ENCODE data around the gene VAMP3.

The VAMP3 gene

GRCh38 chr1:7770997-7771822 is at the start of gene VAMP3:
Gene VAMP3, plus strand, starts transcription at chr1:7771296. Its CDS starts 88 bp downstream, at chr1:7771384.
- in situ Hi-C loops (cut with HindIII; ENCODE audit: low pct_ligation_motif_present, low sequenced_read_pairs): no loop called here
- Histone ChIP-seq H3K27me3 (replicated peaks) (no peaks in the 10 kb centered on the region), H3K27ac (peak within 1 kb of the TSS; percentile 82), H3K4me3 (ENCODE audit: low read depth, low read length) (peak within 1 kb of the TSS; percentile 86), H3K36me3 (replicated peaks) (peaks cover 2% of the 10 kb centered on the region)
- peak; percentile 75 for DNase-seq
- TF ChIP-seq CTCF (IDR thresholded peaks at IDR 0.05; ENCODE audit: low read depth, low read length, missing control alignments): no peak

GRCh38 chr1:7721940-7722669 is 49.0 kb upstream of the VAMP3 start:
- in situ Hi-C loops (cut with HindIII; ENCODE audit: low pct_ligation_motif_present, low sequenced_read_pairs): no loop called here
- Histone ChIP-seq H3K36me3 (replicated peaks) (no peaks in the 10 kb centered on the region), H3K27ac (no peak overlapping the region), H3K4me3 (ENCODE audit: low read depth, low read length) (no peak overlapping the region), H3K27me3 (replicated peaks) (no peaks in the 10 kb centered on the region)
- no peak for TF ChIP-seq CTCF (IDR thresholded peaks at IDR 0.05; ENCODE audit: low read depth, low read length, missing control alignments)
- DNase-seq: no peak

- DNase-seq: no peak
- Histone ChIP-seq H3K36me3 (replicated peaks) (no peaks in the 10 kb centered on the region), H3K4me3 (ENCODE audit: low read depth, low read length) (no peak overlapping the region), H3K27ac (no peak overlapping the region), H3K27me3 (replicated peaks) (no peaks in the 10 kb centered on the region)
- TF ChIP-seq CTCF (IDR thresholded peaks at IDR 0.05; ENCODE audit: low read depth, low read length, missing control alignments): no peak
- in situ Hi-C loops (cut with HindIII; ENCODE audit: low pct_ligation_motif_present, low sequenced_read_pairs): no loop called here
Observed at GRCh38 chr1:7722670-7723012, 48.5 kb upstream of the VAMP3 start.

- no peak for DNase-seq
- Histone ChIP-seq H3K36me3 (replicated peaks) (no peaks in the 10 kb centered on the region), H3K27ac (no peak overlapping the region), H3K4me3 (ENCODE audit: low read depth, low read length) (no peak overlapping the region), H3K27me3 (replicated peaks) (no peaks in the 10 kb centered on the region)
- TF ChIP-seq CTCF (IDR thresholded peaks at IDR 0.05; ENCODE audit: low read depth, low read length, missing control alignments): no peak
- in situ Hi-C loops (cut with HindIII; ENCODE audit: low pct_ligation_motif_present, low sequenced_read_pairs): no loop called here
Observed at GRCh38 chr1:7726623-7727022, 44.5 kb upstream of the VAMP3 start.

GRCh38 chr1:7727809-7728471 is 43.2 kb upstream of the VAMP3 start:
- DNase-seq: no peak
- no peaks in the 10 kb centered on the region for H3K27me3 ChIP-seq (replicated peaks)

More at GRCh38 chr1:7727809-7728471, 43.2 kb upstream of the VAMP3 start:
- H3K4me3 ChIP-seq (ENCODE audit: low read depth, low read length): no peak overlapping the region
- no peak overlapping the region for H3K27ac ChIP-seq
- H3K36me3 ChIP-seq (replicated peaks): no peaks in the 10 kb centered on the region
- TF ChIP-seq CTCF (IDR thresholded peaks at IDR 0.05; ENCODE audit: low read depth, low read length, missing control alignments): no peak
- in situ Hi-C loops (cut with HindIII; ENCODE audit: low pct_ligation_motif_present, low sequenced_read_pairs): no loop called here
